Endothelial cell (in vitro differentiated cells): Measurements from ENCODE around the gene SYT7. TPM values are rescaled to one million over a fixed set of nuclear protein-coding genes. Genes with fewer than 3 reads are reported as not detected.

ENCODE experiments used
- DNase-seq: peaks from one replicate; pipeline ENCODE4 v3.0.0; 2021; ENCODE audit warnings: low spot score
- H3K27ac Mint-ChIP-seq: one replicate; pipeline ENCODE4 v1.8.0; 2021; ENCODE audit warnings: mixed read lengths, inconsistent platforms; ENCODE audit not compliant: unreplicated experiment
- H3K27me3 Mint-ChIP-seq: one replicate; pipeline ENCODE4 v1.8.0; 2021; ENCODE audit warnings: mild to moderate bottlenecking, moderate library complexity, mixed read lengths, inconsistent platforms; ENCODE audit not compliant: unreplicated experiment
- H3K36me3 Mint-ChIP-seq: one replicate; pipeline ENCODE4 v1.8.0; 2021; ENCODE audit warnings: mild to moderate bottlenecking, low read depth, mixed read lengths, inconsistent platforms; ENCODE audit not compliant: unreplicated experiment
- H3K4me1 Mint-ChIP-seq: one replicate; pipeline ENCODE4 v1.8.0; 2021; ENCODE audit warnings: mild to moderate bottlenecking, mixed read lengths, inconsistent platforms; ENCODE audit not compliant: unreplicated experiment
- H3K4me3 Mint-ChIP-seq: one replicate; pipeline ENCODE4 v1.8.0; 2021; ENCODE audit warnings: mild to moderate bottlenecking, mixed read lengths, inconsistent platforms; ENCODE audit not compliant: unreplicated experiment
- H3K9me3 Mint-ChIP-seq: one replicate; pipeline ENCODE4 v1.8.0; 2021; ENCODE audit warnings: mixed read lengths, inconsistent platforms; ENCODE audit not compliant: unreplicated experiment
- CTCF ChIP-seq: fragments of 200-600 bp; sonication (generic); IDR thresholded peaks from one replicate; pipeline ENCODE4 v1.5.0; 2021; ENCODE audit warnings: antibody characterized with exemption; ENCODE audit not compliant: unreplicated experiment
- total RNA-seq: library from RNA; stranded (reverse); fragmentation: NEBNext Ultra II Directional; extraction: Animal tissue kit (Norgen Biotek cat#: 25700); gene quantifications from one replicate; pipeline ENCODE4 v1.2.1, GENCODE V29; 2021; ENCODE audit not compliant: unreplicated experiment

The SYT7 gene
- total RNA-seq, 1 donor from 2014 or later, result 9.7 TPM

- no peak for TF ChIP-seq CTCF
- no peak overlapping the region for H3K4me3 Mint-ChIP-seq
- H3K4me1 Mint-ChIP-seq, result peaks cover 11% of the 10 kb centered on the region
Observed at GRCh38 chr11:61489833-61490721, 90.8 kb downstream of the SYT7 start.

GRCh38 chr11:61488651-61489291 lies 92.1 kb downstream of the SYT7 start:
- DNase-seq, result peak; percentile 37
- Mint-ChIP-seq H3K27me3 (peaks cover 22% of the 10 kb centered on the region), H3K27ac (peak overlapping the region; percentile 32), H3K9me3 (no peaks in the 10 kb centered on the region), H3K4me1 (peaks cover 11% of the 10 kb centered on the region), H3K4me3 (no peak overlapping the region), H3K36me3 (peaks cover 9% of the 10 kb centered on the region)
- TF ChIP-seq CTCF, result no peak

More at GRCh38 chr11:61489833-61490721, 90.8 kb downstream of the SYT7 start:
- peaks cover 18% of the 10 kb centered on the region for H3K27me3 Mint-ChIP-seq
- H3K9me3 Mint-ChIP-seq, result no peaks in the 10 kb centered on the region
- no peak overlapping the region for H3K27ac Mint-ChIP-seq
- peaks cover 9% of the 10 kb centered on the region for H3K36me3 Mint-ChIP-seq
- no peak for DNase-seq

GRCh38 chr11:61487342-61488025 lies 93.4 kb downstream of the SYT7 start:
- DNase-seq, result no peak
- Mint-ChIP-seq H3K27ac (no peak overlapping the region), H3K9me3 (no peaks in the 10 kb centered on the region), H3K27me3 (peaks cover 22% of the 10 kb centered on the region), H3K4me1 (peaks cover 11% of the 10 kb centered on the region), H3K36me3 (peaks cover 14% of the 10 kb centered on the region), H3K4me3 (peak overlapping the region; percentile 68)
- no peak for TF ChIP-seq CTCF

GRCh38 chr11:61486779-61487178 lies 94.1 kb downstream of the SYT7 start:
- Mint-ChIP-seq H3K27me3 (peaks cover 22% of the 10 kb centered on the region), H3K9me3 (no peaks in the 10 kb centered on the region), H3K4me1 (peaks cover 11% of the 10 kb centered on the region), H3K4me3 (no peak overlapping the region), H3K27ac (no peak overlapping the region), H3K36me3 (peaks cover 14% of the 10 kb centered on the region)
- no peak for DNase-seq
- TF ChIP-seq CTCF, result no peak
